Keratinocyte (primary cell): ENCODE measurements around the gene IRAG1. TPM values are rescaled to one million over a fixed set of nuclear protein-coding genes. Genes with fewer than 3 reads are reported as not detected.

ENCODE experiments used
- DNase-seq: peaks from one replicate; pipeline ENCODE4 v3.0.0-alpha.2; 2011; ENCODE audit warnings: low read depth, missing footprints, low spot score
- FAIRE-seq: peaks from 2 replicates; lab custom pipeline; 2011; peaks lifted over from hg19 to GRCh38; lab: Jason Lieb, UNC
- H2AFZ ChIP-seq: 2 replicates; pipeline ENCODE4 v1.6.0; 2012; ENCODE audit warnings: low read length, control low read depth, inconsistent platforms; ENCODE audit not compliant: control insufficient read depth
- H3K27ac ChIP-seq: 2 replicates; pipeline ENCODE4 v1.5.1; 2011; ENCODE audit warnings: low read length; ENCODE audit not compliant: control insufficient read depth, insufficient read depth
- H3K27me3 ChIP-seq: 3 replicates; pipeline ENCODE4 v1.6.0; 2011; ENCODE audit warnings: low read length; ENCODE audit not compliant: control insufficient read depth, insufficient read depth; ENCODE audit errors: extremely low read depth
- H3K36me3 ChIP-seq, 2 experiments: 2 replicates in 1 of 2; 3 replicates in 1 of 2; pipeline ENCODE4 v1.5.1; 2011; ENCODE audit warnings: low read length in 2 of 2, mild to moderate bottlenecking in 1 of 2; ENCODE audit not compliant: control insufficient read depth in 2 of 2, insufficient read depth in 2 of 2; ENCODE audit errors: extremely low read depth in 1 of 2
- H3K4me1 ChIP-seq: 3 replicates; pipeline ENCODE4 v1.5.1; 2011; ENCODE audit warnings: low read length; ENCODE audit not compliant: control insufficient read depth, insufficient read depth; ENCODE audit errors: extremely low read depth
- H3K4me2 ChIP-seq: 3 replicates; pipeline ENCODE4 v1.6.0; 2011; ENCODE audit warnings: low read depth, low read length; ENCODE audit not compliant: control insufficient read depth, insufficient read depth; ENCODE audit errors: extremely low read depth
- H3K4me3 ChIP-seq, 3 experiments: fragments of 200-600 bp in 1 of 3; sonication (generic) in 1 of 3; 2 replicates in 2 of 3; 3 replicates in 1 of 3; pipeline ENCODE4 v1.5.1; 2011 to 2016; ENCODE audit warnings: low read length in 3 of 3, mild to moderate bottlenecking in 3 of 3, control low read depth in 2 of 3, inconsistent platforms in 1 of 3, low read depth in 1 of 3, mixed read lengths in 1 of 3, mixed run types in 1 of 3, moderate library complexity in 1 of 3; ENCODE audit not compliant: control insufficient read depth in 2 of 3, insufficient read depth in 2 of 3; ENCODE audit errors: extremely low read depth in 1 of 3
- H3K79me2 ChIP-seq: 2 replicates; pipeline ENCODE4 v1.6.0; 2012; ENCODE audit warnings: low read length; ENCODE audit not compliant: control insufficient read depth, insufficient read depth
- H3K9ac ChIP-seq: 3 replicates; pipeline ENCODE4 v1.6.0; 2011; ENCODE audit warnings: low read length; ENCODE audit not compliant: control insufficient read depth, insufficient read depth; ENCODE audit errors: extremely low read depth
- H3K9me1 ChIP-seq: 3 replicates; pipeline ENCODE4 v1.6.0; 2011; ENCODE audit warnings: low read length; ENCODE audit not compliant: control insufficient read depth, insufficient read depth; ENCODE audit errors: extremely low read depth
- H3K9me3 ChIP-seq: 2 replicates; pipeline ENCODE4 v1.5.1; 2012; ENCODE audit warnings: low read depth, low read length; ENCODE audit not compliant: control insufficient read depth
- H4K20me1 ChIP-seq: 3 replicates; pipeline ENCODE4 v1.6.0; 2011; ENCODE audit warnings: low read length; ENCODE audit not compliant: control insufficient read depth, insufficient read depth; ENCODE audit errors: extremely low read depth
- EZH2 ChIP-seq: IDR thresholded peaks from one replicate; pipeline ENCODE4 v1.6.1; 2012; ENCODE audit warnings: inconsistent platforms, mild to moderate bottlenecking, low read length, moderate library complexity
- dilution Hi-C: fragments of 300-500 bp; cut with MboI; formaldehyde crosslinking; loops from one replicate; pipeline ENCODE4 v1.7.0; 2020; ENCODE audit warnings: low sequenced_read_pairs; ENCODE audit not compliant: extremely low pct_ligation_motif_present
- polyA plus RNA-seq, 5 experiments: library from polyadenylated mRNA; depleted of rRNA in 3 of 5; stranded (reverse) in 3 of 5; stranded (forward) in 1 of 5; unstranded in 1 of 5; fragments of >200 nt; gene quantifications; 1 replicate in 1 of 5; 2 replicates in 3 of 5; 3 replicates in 1 of 5; pipeline versions ENCODE4 v1.2.1 to v1.2.3, GENCODE V29; 2011 to 2012; ENCODE audit warnings: missing spikeins in 2 of 5, low read depth in 1 of 5, low replicate concordance in 1 of 5
- TF ChIP-seq, protein P1 (sequence below), 3 experiments: IDR thresholded peaks in 1 of 3; conservative IDR thresholded peaks in 1 of 3; optimal IDR thresholded peaks in 1 of 3; 2 replicates in 2 of 3; 3 replicates in 1 of 3; pipeline versions ENCODE3 to v1.5.1; 2011; ENCODE audit warnings: low read length in 3 of 3, mild to moderate bottlenecking in 3 of 3, moderate library complexity in 2 of 3, control low read depth in 1 of 3, inconsistent platforms in 1 of 3; ENCODE audit not compliant: insufficient read depth in 2 of 3; ENCODE audit errors: extremely low read depth in 1 of 3

IRAG1 gene
- polyA plus RNA-seq, 1 donor (not counting 4 experiments of a cell fraction or from before 2014, with no cell fraction given), result 0.51 TPM

- Histone ChIP-seq H3K4me2 (no peak overlapping the region), H3K36me3 (no peaks in the 10 kb centered on the region), H3K9me1 (no peaks in the 10 kb centered on the region), H3K79me2 (no peaks in the 10 kb centered on the region), H3K27ac (no peak overlapping the region), H4K20me1 (no peaks in the 10 kb centered on the region), H2AFZ (no peak overlapping the region), H3K27me3 (peaks cover 10% of the 10 kb centered on the region), H3K9ac (no peak overlapping the region), H3K4me3 (no peak overlapping the region), H3K4me1 (peaks cover 10% of the 10 kb centered on the region), H3K9me3 (peaks cover 8% of the 10 kb centered on the region)
- FAIRE-seq (no peak), DNase-seq (no peak)
- TF ChIP-seq, protein P1, sequence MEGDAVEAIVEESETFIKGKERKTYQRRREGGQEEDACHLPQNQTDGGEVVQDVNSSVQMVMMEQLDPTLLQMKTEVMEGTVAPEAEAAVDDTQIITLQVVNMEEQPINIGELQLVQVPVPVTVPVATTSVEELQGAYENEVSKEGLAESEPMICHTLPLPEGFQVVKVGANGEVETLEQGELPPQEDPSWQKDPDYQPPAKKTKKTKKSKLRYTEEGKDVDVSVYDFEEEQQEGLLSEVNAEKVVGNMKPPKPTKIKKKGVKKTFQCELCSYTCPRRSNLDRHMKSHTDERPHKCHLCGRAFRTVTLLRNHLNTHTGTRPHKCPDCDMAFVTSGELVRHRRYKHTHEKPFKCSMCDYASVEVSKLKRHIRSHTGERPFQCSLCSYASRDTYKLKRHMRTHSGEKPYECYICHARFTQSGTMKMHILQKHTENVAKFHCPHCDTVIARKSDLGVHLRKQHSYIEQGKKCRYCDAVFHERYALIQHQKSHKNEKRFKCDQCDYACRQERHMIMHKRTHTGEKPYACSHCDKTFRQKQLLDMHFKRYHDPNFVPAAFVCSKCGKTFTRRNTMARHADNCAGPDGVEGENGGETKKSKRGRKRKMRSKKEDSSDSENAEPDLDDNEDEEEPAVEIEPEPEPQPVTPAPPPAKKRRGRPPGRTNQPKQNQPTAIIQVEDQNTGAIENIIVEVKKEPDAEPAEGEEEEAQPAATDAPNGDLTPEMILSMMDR (optimal IDR thresholded peaks at IDR 0.05 in 1 of 3, IDR thresholded peaks at IDR 0.05 in 1 of 3, conservative IDR thresholded peaks at IDR 0.05 in 1 of 3; ENCODE audit: extremely low read depth in 1 of 3, insufficient read depth in 2 of 3, low read length in 3 of 3), result no peak
- TF ChIP-seq EZH2, result no peak
- dilution Hi-C loops, result loop anchor here (25.0 kb wide), 1 partner anchor 218 kb away; no protein-coding TSS in a partner anchor
Observed at GRCh38 chr11:10730151-10730550, 36.6 kb upstream of the IRAG1 start.

- no peaks in the 10 kb centered on the region for H3K9me1 ChIP-seq
- no peak overlapping the region for H3K4me3 ChIP-seq
- DNase-seq (no peak), FAIRE-seq (no peak)
- peaks cover 15% of the 10 kb centered on the region for H3K4me1 ChIP-seq
- no peak overlapping the region for H3K9ac ChIP-seq
- no peak for TF ChIP-seq EZH2
- TF ChIP-seq, protein P1 (optimal IDR thresholded peaks at IDR 0.05 in 1 of 3, IDR thresholded peaks at IDR 0.05 in 1 of 3, conservative IDR thresholded peaks at IDR 0.05 in 1 of 3; ENCODE audit: extremely low read depth in 1 of 3, insufficient read depth in 2 of 3, low read length in 3 of 3), result no peak
- H3K9me3 ChIP-seq, result peaks cover 8% of the 10 kb centered on the region
- no peaks in the 10 kb centered on the region for H3K79me2 ChIP-seq
- dilution Hi-C loops, result loop anchor here (25.0 kb wide), 1 partner anchor 217 kb away; no protein-coding TSS in a partner anchor
- H3K27me3 ChIP-seq, result peaks cover 10% of the 10 kb centered on the region
- H3K4me2 ChIP-seq, result no peak overlapping the region
- no peak overlapping the region for H2AFZ ChIP-seq
- H3K36me3 ChIP-seq, result no peaks in the 10 kb centered on the region
- H3K27ac ChIP-seq, result no peak overlapping the region
- H4K20me1 ChIP-seq, result no peaks in the 10 kb centered on the region
Observed at GRCh38 chr11:10728789-10729472, 35.4 kb upstream of the IRAG1 start.
